ENCODE data around the gene PREPL. TPM values are rescaled to one million over a fixed set of nuclear protein-coding genes. Genes with fewer than 3 reads are reported as not detected.

The PREPL gene
- total and polyA plus RNA-seq, 2 donors (not counting 3 experiments of a cell fraction or from before 2014, with no cell fraction given): 10.1 to 25.7 TPM

- no peak overlapping the region for H3K9ac ChIP-seq (replicated peaks; ENCODE audit: extremely low read depth, insufficient read depth, low read length)
- TF ChIP-seq MYC (IDR thresholded peaks at IDR 0.05; ENCODE audit: low read depth, low read length): no peak
- no peak for TF ChIP-seq CTCF (IDR thresholded peaks at IDR 0.05; ENCODE audit: extremely low read depth in 1 of 2, insufficient read depth in 1 of 2, low read depth in 1 of 2, low read length in 2 of 2)
- TF ChIP-seq GATA2 (IDR thresholded peaks at IDR 0.05; ENCODE audit: insufficient read depth, insufficient read length, low read depth, low read length): no peak
- TF ChIP-seq POLR2AphosphoS5 (IDR thresholded peaks at IDR 0.05; ENCODE audit: insufficient read depth, low read depth, low read length): no peak
- no peak for TF ChIP-seq JUN (IDR thresholded peaks at IDR 0.05; ENCODE audit: borderline replicate concordance, insufficient read depth, insufficient read length, low read depth)
- TF ChIP-seq EZH2 (IDR thresholded peaks at IDR 0.05; ENCODE audit: borderline replicate concordance, low read depth, low read length, severe bottlenecking): no peak
- TF ChIP-seq FOS (IDR thresholded peaks at IDR 0.05; ENCODE audit: borderline replicate concordance, insufficient read depth, low read length): no peak
- no peak for TF ChIP-seq MAX (IDR thresholded peaks at IDR 0.05; ENCODE audit: insufficient read depth, insufficient read length)
- no peak overlapping the region for H3K27ac ChIP-seq (ENCODE audit: insufficient read depth, low read depth, low read length)
- H3K79me2 ChIP-seq (ENCODE audit: control insufficient read depth, insufficient read depth, low read length): no peaks in the 10 kb centered on the region
- dilution Hi-C loops (cut with MboI; ENCODE audit: extremely low pct_ligation_motif_present, low sequenced_read_pairs): no loop called here
- H3K9me1 ChIP-seq (replicated peaks; ENCODE audit: control insufficient read depth, extremely low read depth, insufficient read depth, low read length): no peaks in the 10 kb centered on the region
- no peak overlapping the region for H2AFZ ChIP-seq (ENCODE audit: low read depth, low read length)
- no TSS peak for BruUV-seq (replicated peaks)
- H3K27me3 ChIP-seq (ENCODE audit: control insufficient read depth in 2 of 2, insufficient read depth in 2 of 2, low read length in 2 of 2): no peaks in the 10 kb centered on the region
- H3K9me3 ChIP-seq (replicated peaks; ENCODE audit: control insufficient read depth, insufficient read depth, low read length): no peaks in the 10 kb centered on the region
- intact Hi-C loops (cut with micrococcal nuclease): loop anchor here (10.0 kb wide), 1 partner anchor 437 kb away; no protein-coding TSS in a partner anchor
- H3K4me2 ChIP-seq (ENCODE audit: insufficient read depth, low read length): no peak overlapping the region
- DNase-seq (ENCODE audit: low read depth, low spot score) (no peak), FAIRE-seq (no peak)
- no peak overlapping the region for H3K4me3 ChIP-seq (replicated peaks in 1 of 3; ENCODE audit: insufficient read depth in 1 of 3, low read depth in 1 of 3, low read length in 3 of 3)
- ChIA-PET POLR2A (no interaction called here), CTCF (interaction anchor here (0.9 to 1.7 kb wide), 4 partner anchors 16 to 112 kb away, joined by 3 to 4 read pairs (median 4); no protein-coding TSS in a partner anchor)
- H3K36me3 ChIP-seq (ENCODE audit: control insufficient read depth in 2 of 2, extremely low read depth in 1 of 2, insufficient read depth in 2 of 2, low read length in 2 of 2): no peaks in the 10 kb centered on the region
- H3K4me1 ChIP-seq (ENCODE audit: control insufficient read depth, extremely low read depth, insufficient read depth, low read length): peaks cover 4% of the 10 kb centered on the region
- no peaks in the 10 kb centered on the region for H4K20me1 ChIP-seq (replicated peaks; ENCODE audit: control insufficient read depth, extremely low read depth, insufficient read depth, low read length)
Measured at GRCh38 chr2:44367591-44367990, 6.3 kb upstream of the PREPL start.

All from endothelial cell of umbilical vein (primary cell).